ENCODE results near the gene GNAO1.

The GNAO1 gene

DNA sequence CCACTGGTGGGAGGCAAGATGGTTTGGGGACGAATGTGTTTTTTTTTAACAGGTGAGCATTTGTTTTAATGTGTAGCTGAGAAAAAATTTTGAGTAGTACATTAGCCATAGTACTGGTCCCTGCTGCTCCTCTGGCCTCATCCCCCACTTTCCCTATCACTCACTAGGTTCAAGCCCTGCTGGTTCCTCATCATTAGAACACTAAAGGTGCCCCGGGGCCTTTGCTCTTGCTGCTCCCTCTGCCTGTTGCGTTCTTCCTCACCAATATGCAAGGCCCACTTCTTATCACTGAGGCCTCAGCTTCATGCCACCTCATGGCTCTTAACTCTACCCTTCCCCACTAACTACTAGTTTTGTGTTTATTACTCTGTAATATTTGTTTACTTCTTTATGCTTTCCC lies 74.5 kb downstream of the GNAO1 start:
- H3K36me3 ChIP-seq (ENCODE audit: control insufficient read depth, insufficient read depth, low read length), result no peaks in the 10 kb centered on the region
- H3K4me3 ChIP-seq (replicated peaks; ENCODE audit: low read depth, low read length), result no peak overlapping the region
- peaks cover 1% of the 10 kb centered on the region; the same call in 1 of the 2 replicates for H3K27me3 ChIP-seq (replicated peaks; ENCODE audit: control insufficient read depth, insufficient read depth, low read length)
- TF ChIP-seq, protein P1, sequence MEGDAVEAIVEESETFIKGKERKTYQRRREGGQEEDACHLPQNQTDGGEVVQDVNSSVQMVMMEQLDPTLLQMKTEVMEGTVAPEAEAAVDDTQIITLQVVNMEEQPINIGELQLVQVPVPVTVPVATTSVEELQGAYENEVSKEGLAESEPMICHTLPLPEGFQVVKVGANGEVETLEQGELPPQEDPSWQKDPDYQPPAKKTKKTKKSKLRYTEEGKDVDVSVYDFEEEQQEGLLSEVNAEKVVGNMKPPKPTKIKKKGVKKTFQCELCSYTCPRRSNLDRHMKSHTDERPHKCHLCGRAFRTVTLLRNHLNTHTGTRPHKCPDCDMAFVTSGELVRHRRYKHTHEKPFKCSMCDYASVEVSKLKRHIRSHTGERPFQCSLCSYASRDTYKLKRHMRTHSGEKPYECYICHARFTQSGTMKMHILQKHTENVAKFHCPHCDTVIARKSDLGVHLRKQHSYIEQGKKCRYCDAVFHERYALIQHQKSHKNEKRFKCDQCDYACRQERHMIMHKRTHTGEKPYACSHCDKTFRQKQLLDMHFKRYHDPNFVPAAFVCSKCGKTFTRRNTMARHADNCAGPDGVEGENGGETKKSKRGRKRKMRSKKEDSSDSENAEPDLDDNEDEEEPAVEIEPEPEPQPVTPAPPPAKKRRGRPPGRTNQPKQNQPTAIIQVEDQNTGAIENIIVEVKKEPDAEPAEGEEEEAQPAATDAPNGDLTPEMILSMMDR (IDR thresholded peaks at IDR 0.05; ENCODE audit: insufficient read depth, low read length, poor library complexity, severe bottlenecking), result no peak
- no peak for DNase-seq (ENCODE audit: extremely low read depth, insufficient read length)

DNA sequence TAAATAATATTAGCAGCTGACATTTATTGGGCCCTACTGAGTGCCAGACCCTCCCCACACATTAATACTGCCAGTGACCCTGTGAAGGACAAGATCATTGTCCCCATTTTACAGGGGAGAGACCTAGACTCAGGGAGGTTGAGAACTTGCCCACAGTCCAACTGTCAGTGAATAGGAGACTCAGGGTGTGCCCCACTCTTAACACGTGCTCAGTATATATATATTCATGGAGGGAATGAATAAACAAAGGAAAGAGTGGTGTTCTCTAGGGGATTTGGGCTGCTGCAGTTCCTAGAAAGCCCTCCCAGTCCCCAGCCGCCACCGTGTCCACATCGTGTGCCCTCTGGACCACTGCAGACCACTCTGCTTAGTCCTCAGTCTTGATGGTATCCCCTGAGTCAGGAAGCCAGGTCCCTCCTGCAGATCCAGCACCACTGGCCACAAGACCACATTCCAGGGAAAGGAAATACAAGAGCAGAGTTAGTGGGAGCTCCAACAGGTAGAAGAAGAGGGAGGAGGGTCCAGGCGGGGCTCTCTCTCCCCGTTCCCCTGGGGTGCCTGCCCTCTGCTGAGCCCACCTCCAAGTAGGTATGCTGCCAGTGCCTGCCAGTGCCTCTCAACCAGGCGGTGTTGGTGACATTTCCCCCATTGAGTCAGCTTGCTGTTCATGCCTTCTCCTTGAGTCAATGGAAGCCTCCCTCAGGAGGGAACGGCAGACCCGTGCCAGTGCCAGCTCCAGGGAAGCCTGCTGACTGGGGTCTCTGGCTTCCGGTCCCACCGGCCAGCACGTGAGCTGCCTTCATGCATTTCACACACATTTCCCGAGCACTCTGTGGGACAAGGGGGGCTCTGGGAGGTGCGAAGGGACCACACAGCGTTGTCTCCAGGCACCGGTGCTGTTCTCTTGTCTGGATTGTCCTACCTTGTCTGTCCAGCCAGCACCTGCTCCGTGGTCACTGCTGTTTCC lies 75.6 kb downstream of the GNAO1 start:
- DNase-seq (ENCODE audit: extremely low read depth, insufficient read length), result no peak
- TF ChIP-seq, protein P1 (IDR thresholded peaks at IDR 0.05; ENCODE audit: insufficient read depth, low read length, poor library complexity, severe bottlenecking), result no peak
- no peaks in the 10 kb centered on the region for H3K36me3 ChIP-seq (ENCODE audit: control insufficient read depth, insufficient read depth, low read length)

DNA sequence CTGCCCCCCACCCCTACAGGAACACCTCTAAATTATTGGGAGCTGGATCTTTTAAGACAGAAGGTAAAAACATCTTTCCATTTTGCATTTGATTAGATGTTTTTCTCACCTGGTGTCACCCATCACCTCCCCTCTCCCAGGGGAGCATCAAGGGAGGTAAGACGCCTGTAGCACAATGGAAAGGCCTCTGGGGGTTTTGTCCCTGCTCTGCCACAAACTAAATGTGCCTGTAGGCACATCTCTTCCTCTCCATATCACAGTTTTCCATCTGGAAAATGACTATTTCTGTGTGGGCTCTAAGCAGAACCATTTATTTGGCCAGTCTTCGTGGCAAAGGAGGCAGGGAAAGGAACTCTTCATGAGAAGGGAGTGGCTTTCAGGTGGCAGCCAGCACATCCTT lies 76.6 kb downstream of the GNAO1 start:
- Histone ChIP-seq H3K27me3 (replicated peaks; ENCODE audit: control insufficient read depth, insufficient read depth, low read length) (peaks cover 1% of the 10 kb centered on the region; the same call in 1 of the 2 replicates), H3K36me3 (ENCODE audit: control insufficient read depth, insufficient read depth, low read length) (no peaks in the 10 kb centered on the region), H3K4me3 (replicated peaks; ENCODE audit: low read depth, low read length) (no peak overlapping the region)
- TF ChIP-seq, protein P1 (IDR thresholded peaks at IDR 0.05; ENCODE audit: insufficient read depth, low read length, poor library complexity, severe bottlenecking), result no peak
- DNase-seq (ENCODE audit: extremely low read depth, insufficient read length), result no peak

More for the DNA sequence above, 75.6 kb downstream of the GNAO1 start:
- Histone ChIP-seq H3K27me3 (replicated peaks; ENCODE audit: control insufficient read depth, insufficient read depth, low read length) (peaks cover 1% of the 10 kb centered on the region; the same call in 1 of the 2 replicates), H3K4me3 (replicated peaks; ENCODE audit: low read depth, low read length) (no peak overlapping the region)

DNA sequence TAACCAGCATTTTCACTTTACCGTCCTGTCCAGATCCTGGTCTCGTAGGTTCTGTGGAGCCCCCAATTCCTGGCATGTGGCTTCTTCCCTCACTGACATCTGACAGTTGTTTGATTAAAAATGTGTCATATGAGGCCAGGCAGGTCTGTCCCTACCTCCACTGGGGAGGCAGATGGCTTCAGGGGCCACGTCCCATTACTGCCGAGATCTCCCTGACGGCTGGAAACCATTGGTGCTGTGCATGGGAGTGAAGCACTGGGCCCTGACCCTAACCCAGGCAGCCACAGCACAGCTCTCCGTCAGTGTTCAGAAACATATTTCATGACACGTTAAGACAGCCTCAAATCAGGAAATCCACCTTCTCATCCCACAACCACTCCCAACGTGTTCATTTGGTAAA lies 77.5 kb downstream of the GNAO1 start:
- Histone ChIP-seq H3K4me3 (replicated peaks; ENCODE audit: low read depth, low read length) (no peak overlapping the region), H3K27me3 (replicated peaks; ENCODE audit: control insufficient read depth, insufficient read depth, low read length) (peaks cover 1% of the 10 kb centered on the region; the same call in 1 of the 2 replicates), H3K36me3 (ENCODE audit: control insufficient read depth, insufficient read depth, low read length) (no peaks in the 10 kb centered on the region)
- TF ChIP-seq, protein P1 (IDR thresholded peaks at IDR 0.05; ENCODE audit: insufficient read depth, low read length, poor library complexity, severe bottlenecking), result no peak
- DNase-seq (ENCODE audit: extremely low read depth, insufficient read length), result no peak

DNA sequence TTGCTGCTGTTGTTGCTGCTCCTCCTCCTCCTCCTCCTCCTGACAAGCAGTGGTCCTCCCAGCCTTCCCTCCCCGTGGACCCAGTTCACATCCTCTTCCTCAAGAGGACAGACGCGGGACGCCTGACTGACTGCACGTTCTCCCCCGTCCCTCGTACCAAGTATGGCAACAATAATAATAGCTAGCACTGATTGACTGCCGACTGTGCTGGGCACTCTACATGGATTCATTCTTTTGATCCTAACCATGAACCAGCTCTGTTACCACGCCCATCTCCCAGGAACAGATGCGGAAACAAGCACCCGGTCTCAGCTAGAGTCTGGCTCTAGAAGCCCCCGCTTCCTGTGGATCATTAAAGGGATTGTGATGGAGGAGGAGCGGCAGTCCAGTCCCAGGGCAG lies 78.0 kb downstream of the GNAO1 start:
- DNase-seq (ENCODE audit: extremely low read depth, insufficient read length), result no peak
- Histone ChIP-seq H3K4me3 (replicated peaks; ENCODE audit: low read depth, low read length) (no peak overlapping the region), H3K36me3 (ENCODE audit: control insufficient read depth, insufficient read depth, low read length) (no peaks in the 10 kb centered on the region), H3K27me3 (replicated peaks; ENCODE audit: control insufficient read depth, insufficient read depth, low read length) (peaks cover 1% of the 10 kb centered on the region; the same call in 1 of the 2 replicates)
- TF ChIP-seq, protein P1 (IDR thresholded peaks at IDR 0.05; ENCODE audit: insufficient read depth, low read length, poor library complexity, severe bottlenecking), result no peak

Measured in GM06990 (cell line).